Measurements from ENCODE around the gene HMOX2. TPM values are rescaled to one million over a fixed set of nuclear protein-coding genes. Genes with fewer than 3 reads are reported as not detected.
A peak's percentile ranks its signal among the peaks of the same experiment; 100 is the strongest.

The HMOX2 gene
- total and polyA plus RNA-seq, 11 donors, result 60.6 to 250 (median 117) TPM

DNA sequence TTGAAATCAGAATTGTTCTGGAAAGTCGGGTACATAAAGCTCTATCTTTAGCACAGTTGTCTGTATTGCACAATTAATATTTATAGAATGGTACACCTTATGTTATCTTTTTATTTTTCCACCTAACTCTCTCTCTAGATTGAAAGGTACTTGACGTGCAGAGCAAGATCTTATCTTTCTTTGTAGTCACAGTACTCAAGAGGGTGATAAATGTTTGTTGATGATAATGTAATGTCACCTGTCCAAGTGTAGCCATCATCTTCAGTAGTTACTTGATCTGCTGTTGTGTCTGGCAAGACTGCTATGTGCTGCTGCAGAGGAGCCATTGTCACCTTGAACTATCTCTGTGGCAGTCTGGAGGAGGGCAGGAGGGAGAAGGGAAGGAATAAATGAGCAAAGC is 5.3 kb downstream of the HMOX2 start:
- H3K27ac ChIP-seq, result peak overlapping the region in 10 of 12 donors; percentile 2 to 69 (median 28)
- no peak for ATAC-seq
- intact Hi-C loops (cut with DNase I), result no loop called here

DNA sequence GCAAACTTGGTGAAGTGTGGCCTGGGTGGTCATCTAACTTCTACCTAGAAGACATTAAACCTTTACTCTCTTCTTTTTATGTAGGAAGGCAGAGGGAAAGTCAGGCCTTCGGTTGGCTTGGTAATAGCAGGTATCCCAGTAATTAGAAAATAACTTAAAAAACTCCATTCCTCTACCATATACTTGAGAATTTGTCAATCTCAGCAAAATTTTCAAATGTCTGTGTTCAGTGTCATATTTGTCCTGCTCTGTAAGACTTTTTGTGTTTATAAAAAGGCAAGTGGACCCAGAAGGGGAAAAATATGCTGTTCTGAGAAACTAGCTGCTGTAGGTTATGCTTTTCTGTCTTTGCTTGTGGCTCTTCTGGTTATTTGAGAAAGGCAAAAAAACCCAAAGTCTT is 5.8 kb downstream of the HMOX2 start:
- TF ChIP-seq POLR2A (IDR thresholded peaks at IDR 0.05), result no peak
- TF ChIP-seq, protein P1, sequence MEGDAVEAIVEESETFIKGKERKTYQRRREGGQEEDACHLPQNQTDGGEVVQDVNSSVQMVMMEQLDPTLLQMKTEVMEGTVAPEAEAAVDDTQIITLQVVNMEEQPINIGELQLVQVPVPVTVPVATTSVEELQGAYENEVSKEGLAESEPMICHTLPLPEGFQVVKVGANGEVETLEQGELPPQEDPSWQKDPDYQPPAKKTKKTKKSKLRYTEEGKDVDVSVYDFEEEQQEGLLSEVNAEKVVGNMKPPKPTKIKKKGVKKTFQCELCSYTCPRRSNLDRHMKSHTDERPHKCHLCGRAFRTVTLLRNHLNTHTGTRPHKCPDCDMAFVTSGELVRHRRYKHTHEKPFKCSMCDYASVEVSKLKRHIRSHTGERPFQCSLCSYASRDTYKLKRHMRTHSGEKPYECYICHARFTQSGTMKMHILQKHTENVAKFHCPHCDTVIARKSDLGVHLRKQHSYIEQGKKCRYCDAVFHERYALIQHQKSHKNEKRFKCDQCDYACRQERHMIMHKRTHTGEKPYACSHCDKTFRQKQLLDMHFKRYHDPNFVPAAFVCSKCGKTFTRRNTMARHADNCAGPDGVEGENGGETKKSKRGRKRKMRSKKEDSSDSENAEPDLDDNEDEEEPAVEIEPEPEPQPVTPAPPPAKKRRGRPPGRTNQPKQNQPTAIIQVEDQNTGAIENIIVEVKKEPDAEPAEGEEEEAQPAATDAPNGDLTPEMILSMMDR (IDR thresholded peaks at IDR 0.05), result no peak
- peaks cover 0 to 34% (median 21%) of the 10 kb centered on the region in 9 donors for H3K36me3 ChIP-seq
- H3K27me3 ChIP-seq, result no peaks in the 10 kb centered on the region
- H3K4me1 ChIP-seq, result peaks cover 0 to 53% (median 29%) of the 10 kb centered on the region in 12 donors
- H3K27ac ChIP-seq, result peak overlapping the region in 10 of 12 donors; percentile 2 to 69 (median 24)
- intact Hi-C loops (cut with DNase I), result no loop called here
- 83 to 91% (median 90%) methylated on average over 1 of the region's 1 CpG for WGBS, 4 donors
- no peak overlapping the region for H3K4me3 ChIP-seq
- DNase-seq, result no peak
- H3K9me3 ChIP-seq, result no peaks in the 10 kb centered on the region
- no peak for ATAC-seq

More for the DNA sequence above, 5.3 kb downstream of the HMOX2 start:
- H3K4me3 ChIP-seq, result no peak overlapping the region
- no peak for TF ChIP-seq POLR2A (IDR thresholded peaks at IDR 0.05)
- TF ChIP-seq, protein P1 (IDR thresholded peaks at IDR 0.05), result no peak
- peaks cover 0 to 49% (median 26%) of the 10 kb centered on the region in 12 donors for H3K4me1 ChIP-seq
- H3K9me3 ChIP-seq, result no peaks in the 10 kb centered on the region
- no peaks in the 10 kb centered on the region for H3K27me3 ChIP-seq
- H3K36me3 ChIP-seq, result peaks cover 0 to 29% (median 21%) of the 10 kb centered on the region in 9 donors
- no peak for DNase-seq
- WGBS, 4 donors, result 37 to 46% (median 42%) methylated on average over 2 of the region's 2 CpGs

DNA sequence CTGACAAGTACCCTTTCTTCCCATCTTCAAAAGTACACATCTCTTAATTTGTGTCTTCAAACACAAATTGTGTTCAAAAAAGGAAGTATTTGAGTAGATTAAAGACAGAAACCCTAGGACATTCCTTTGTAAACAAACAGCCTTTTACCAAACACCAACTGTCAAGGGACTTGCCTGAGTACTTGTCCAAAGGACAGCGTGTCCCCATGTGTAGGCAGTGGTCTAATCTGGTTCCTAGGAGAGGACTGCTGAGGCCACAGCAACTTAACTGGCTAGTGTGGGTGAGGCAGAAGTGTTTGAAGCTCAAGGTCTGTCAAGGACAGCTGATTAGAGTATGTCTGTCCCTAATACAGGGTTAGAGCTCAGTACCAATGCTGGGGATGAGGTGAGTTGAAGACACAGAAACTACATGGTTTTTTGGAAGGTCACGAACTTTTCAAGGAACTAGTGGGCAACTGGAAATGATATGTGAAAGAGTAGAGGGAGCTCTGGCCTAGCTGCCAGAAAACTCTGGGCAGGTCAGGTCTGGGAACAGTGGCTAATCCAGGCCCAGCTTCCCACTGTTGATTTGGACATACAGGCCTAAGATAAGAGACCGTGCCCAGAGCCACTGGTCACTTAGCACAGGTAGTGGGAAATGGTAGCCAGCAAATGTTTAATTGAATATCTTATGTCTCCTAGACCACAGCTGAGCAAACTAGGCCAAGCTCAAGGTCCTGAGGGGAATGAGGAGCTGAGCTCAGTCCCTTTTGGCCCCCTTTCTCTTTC is 10.1 kb downstream of the HMOX2 start:
- DNase-seq, result peak in 3 of 5 donors; percentile 49 to 83 (median 73)
- intact Hi-C loops (cut with DNase I), result no loop called here
- Histone ChIP-seq H3K36me3 (peaks cover 0 to 57% (median 30%) of the 10 kb centered on the region in 9 donors), H3K4me3 (no peak overlapping the region), H3K27me3 (no peaks in the 10 kb centered on the region), H3K27ac (peak overlapping the region; percentile 75 to 94 (median 86)), H3K4me1 (peaks cover 0 to 67% (median 29%) of the 10 kb centered on the region in 12 donors), H3K9me3 (no peaks in the 10 kb centered on the region)
- ATAC-seq, result peak; percentile 92 to 95 (median 93)
- no peak for TF ChIP-seq POLR2A (IDR thresholded peaks at IDR 0.05)
- TF ChIP-seq, protein P1 (IDR thresholded peaks at IDR 0.05), result no peak
- WGBS, 4 donors, result 59 to 76% (median 61%) methylated on average over 3 of the region's 3 CpGs

DNA sequence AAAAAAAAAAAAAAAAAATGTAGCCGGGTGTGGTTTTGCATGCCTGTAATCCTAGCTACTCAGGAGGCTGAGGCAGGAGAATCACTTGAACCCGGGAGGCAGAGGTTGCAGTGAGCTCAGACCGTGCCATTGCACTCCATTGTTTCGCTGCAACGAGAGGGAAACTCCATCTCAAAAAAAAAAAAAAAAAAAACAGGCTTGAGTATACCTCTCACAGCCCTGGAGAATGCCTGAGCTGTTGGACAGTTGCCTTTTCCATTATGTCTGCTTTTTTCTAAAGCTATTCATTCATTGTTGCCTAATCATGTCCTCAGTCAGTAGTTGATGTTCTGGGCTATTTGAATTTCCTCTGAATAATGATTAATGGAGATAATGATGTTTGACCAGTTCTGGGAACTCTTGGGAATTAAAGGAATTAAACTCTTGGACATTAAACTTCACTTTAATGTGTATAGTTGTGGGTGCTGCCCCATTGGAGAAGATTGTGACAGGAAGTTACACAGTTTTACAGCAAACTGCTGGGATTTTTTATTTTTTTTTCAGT is 11.8 kb downstream of the HMOX2 start:
- WGBS, 4 donors, result 48 to 58% (median 50%) methylated on average over 5 of the region's 5 CpGs

More for the DNA sequence above, 11.8 kb downstream of the HMOX2 start:
- Histone ChIP-seq H3K4me1 (peaks cover 0 to 53% (median 19%) of the 10 kb centered on the region in 12 donors), H3K36me3 (peaks cover 0 to 57% (median 30%) of the 10 kb centered on the region in 9 donors), H3K4me3 (no peak overlapping the region), H3K9me3 (no peaks in the 10 kb centered on the region), H3K27me3 (no peaks in the 10 kb centered on the region), H3K27ac (peak overlapping the region in 5 of 12 donors; percentile 24 to 94 (median 82))
- ATAC-seq (peak in 2 of 4 donors; percentile 5 to 16), DNase-seq (no peak)
- intact Hi-C loops (cut with DNase I), result no loop called here
- no peak for TF ChIP-seq POLR2A (IDR thresholded peaks at IDR 0.05)
- TF ChIP-seq, protein P1 (IDR thresholded peaks at IDR 0.05), result no peak

Data from heart left ventricle (tissue), 16 donors.